Stimulated activated CD4-positive, alpha-beta T cell treated with anti-CD3 and anti-CD28 coated beads, Interleukin-4, amount 100 ng/mL, for 48 hours (primary cell): ENCODE measurements around the gene PHKG1.
A peak's percentile ranks its signal among the peaks of the same experiment; 100 is the strongest.
"Not testable (repeated sequence)": the region's sequence is repeated elsewhere in the genome, so short reads cannot be mapped to it uniquely, and the experiment has no call there.

Source experiments
- DNase-seq, 2 donors: peaks; one replicate each; pipeline ENCODE4 v3.0.0-alpha.2; 2020; ENCODE audit warnings: low read depth in 2 of 2

Gene PHKG1

GRCh38 chr7:56083150-56083785 is 9.5 kb downstream of the PHKG1 start:
- DNase-seq = no peak

DNA sequence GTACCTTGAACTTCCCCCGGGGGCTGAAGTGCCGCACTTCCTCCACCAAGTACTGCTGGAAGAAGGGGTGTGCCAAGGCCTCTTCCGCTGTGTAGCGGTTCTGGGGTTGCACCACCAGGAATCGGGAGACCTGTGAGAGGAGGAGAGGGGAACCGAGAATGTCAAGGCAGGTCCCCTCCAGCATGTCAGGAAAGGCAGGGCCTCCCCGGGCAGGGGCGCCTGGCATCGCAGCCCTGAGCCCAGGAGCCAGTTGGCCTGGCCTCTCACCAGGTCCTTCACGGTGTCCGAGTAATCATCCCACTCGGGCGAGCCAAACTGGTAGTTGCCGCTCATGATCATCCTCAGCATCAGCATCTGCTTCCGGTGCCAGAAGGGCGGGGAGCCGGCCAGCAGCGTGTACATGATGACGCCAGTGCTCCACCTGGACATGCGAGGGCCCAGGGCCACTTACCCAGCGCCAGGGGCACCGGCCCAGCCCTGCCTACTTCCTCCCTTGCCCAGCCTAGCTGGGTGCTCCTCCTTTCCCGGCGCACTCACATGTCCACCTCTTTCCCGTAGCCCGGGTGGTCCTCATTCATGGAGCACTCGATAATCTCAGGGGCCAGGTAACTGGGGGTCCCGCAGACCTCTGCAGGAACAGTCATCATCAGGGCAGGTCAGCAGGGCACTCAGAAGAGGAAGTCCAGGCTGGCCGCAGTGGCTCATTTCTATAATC is 11.0 kb downstream of the PHKG1 start:
- DNase-seq = no peak

GRCh38 chr7:56080726-56081435 is 11.9 kb downstream of the PHKG1 start:
- DNase-seq = not testable (repeated sequence)

DNA sequence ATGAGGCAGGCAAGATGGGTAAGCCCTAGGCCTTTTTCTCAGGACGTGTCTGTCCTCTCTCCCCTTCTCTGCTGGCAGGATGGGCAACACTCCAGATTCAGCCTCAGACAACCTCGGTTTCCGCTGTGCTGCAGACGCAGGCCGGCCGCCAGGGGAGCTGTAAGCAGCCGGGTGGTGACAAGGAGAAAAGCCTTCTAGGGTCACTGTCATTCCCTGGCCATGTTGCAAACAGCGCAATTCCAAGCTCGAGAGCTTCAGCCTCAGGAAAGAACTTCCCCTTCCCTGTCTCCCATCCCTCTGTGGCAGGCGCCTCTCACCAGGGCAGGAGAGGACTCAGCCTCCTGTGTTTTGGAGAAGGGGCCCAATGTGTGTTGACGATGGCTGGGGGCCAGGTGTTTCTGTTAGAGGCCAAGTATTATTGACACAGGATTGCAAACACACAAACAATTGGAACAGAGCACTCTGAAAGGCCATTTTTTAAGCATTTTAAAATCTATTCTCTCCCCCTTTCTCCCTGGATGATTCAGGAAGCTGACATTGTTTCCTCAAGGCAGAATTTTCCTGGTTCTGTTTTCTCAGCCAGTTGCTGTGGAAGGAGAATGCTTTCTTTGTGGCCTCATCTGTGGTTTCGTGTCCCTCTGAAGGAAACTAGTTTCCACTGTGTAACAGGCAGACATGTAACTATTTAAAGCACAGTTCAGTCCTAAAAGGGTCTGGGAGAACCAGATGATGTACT is 13.1 kb downstream of the PHKG1 start:
- DNase-seq = no peak

GRCh38 chr7:56078196-56078595 is 14.6 kb downstream of the PHKG1 start:
- no peak for DNase-seq

- DNase-seq = no peak
These were observed 15.1 kb downstream of the PHKG1 start for GRCh38 chr7:56077681-56078080.

GRCh38 chr7:56074371-56074791 is 18.4 kb downstream of the PHKG1 start:
- DNase-seq = peak; percentile 55 to 56

DNA sequence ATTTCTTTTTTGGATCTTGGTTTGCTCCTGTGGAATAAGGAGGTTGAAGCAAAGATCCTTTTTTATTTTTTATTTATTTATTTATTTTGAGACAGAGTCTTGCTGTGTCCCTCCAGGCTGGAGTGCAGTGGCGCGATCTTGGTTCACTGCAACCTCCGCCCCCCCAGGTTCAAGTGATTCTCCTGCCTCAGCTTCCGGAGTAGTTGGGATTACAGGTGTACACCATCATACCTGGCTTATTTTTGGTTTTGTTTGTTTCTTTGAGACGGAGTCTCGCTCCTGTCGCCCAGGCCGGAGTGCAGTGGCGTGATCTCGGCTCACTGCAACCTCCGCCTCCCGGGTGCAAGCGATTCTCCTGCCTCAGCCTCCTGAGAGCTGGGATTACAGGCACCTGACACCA is 26.4 kb downstream of the PHKG1 start:
- not testable (repeated sequence) for DNase-seq

GRCh38 chr7:56063882-56064625 is 28.7 kb downstream of the PHKG1 start, which contains the start of gene SUMF2:
Gene SUMF2, plus strand, starts transcription at chr7:56064286. Its CDS starts 26 bp downstream, at chr7:56064312.
- DNase-seq = peak; percentile 80 to 84

DNA sequence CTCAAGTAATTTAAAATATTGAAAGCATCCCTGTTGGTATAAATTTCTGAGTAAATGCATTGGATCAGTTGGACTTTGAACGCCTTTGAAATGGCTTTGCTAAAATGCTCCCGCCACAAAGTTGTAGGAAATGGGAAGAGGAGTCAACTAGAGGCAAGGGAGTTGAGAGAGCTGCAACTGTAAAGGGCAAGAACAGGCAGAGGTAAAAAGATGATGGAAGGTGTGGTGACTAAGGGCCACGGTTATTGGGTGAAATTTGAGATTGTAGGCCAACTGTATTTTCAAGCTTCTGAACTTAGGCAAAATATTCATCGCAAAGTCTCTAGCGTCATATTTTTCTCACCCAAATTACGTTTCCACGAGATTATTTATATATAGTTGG is 29.3 kb downstream of the PHKG1 start:
- DNase-seq = no peak

- no peak for DNase-seq
These were observed 30.4 kb downstream of the PHKG1 start for GRCh38 chr7:56062382-56062781.

DNA sequence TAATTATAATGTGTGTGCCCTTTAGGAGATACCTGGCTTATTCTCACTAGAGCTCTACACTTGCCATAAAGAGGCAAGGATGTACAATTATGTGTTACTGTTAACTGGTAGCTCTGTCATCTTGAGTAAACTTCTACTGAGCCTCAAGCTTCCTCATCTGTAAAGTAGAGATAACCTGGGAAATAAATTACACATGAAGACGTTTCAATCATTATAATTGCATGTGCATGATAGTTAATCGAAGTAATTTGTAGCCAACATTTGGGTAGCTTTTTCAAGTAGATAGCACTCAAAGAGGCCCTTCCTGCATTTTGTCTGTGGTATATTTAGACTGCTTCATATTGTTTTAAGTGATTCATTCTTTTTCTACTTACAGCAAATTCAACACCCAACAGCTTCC is 38.8 kb downstream of the PHKG1 start:
- no peak for DNase-seq

- no peak for DNase-seq
These were observed 39.4 kb downstream of the PHKG1 start for GRCh38 chr7:56053379-56053778.

DNA sequence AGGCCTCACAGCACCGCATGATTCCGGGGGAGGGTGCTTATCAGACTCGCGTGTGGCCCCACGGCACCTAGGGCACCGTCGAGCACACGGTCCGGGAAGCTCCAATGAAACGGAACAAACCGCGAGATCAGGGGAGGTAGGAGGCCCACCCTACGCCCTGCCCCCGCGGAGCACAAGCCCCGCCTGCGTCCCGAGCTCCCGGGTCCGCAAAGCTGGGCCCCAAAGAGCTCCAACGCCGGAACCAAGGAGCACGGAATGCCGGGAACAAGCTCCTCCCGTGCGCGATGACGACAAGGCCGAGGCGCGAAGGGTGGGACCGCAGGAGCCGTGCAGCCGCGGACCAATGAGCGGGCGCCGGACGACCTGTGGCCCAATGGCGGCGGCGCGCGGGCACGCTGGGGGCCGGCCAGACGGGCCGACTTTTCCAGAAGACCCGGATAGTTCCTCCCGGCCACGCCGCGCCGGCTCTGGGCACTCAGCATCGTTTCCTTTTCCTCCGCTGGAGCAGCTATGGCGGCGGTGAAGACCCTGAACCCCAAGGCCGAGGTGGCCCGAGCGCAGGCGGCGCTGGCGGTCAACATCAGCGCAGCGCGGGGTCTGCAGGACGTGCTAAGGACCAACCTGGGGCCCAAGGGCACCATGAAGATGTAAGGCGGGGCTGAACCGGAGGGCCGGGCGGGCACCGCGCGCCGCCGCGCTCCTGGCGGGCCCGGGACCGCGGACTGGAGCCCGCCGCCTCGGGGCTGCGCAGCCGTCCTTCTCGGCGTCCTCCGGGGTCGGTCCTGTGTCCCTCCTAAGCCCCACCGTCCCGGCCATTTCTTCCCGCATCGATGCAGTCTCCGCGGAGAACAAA is 41.2 kb downstream of the PHKG1 start, which contains the start of the genes CCT6A and PSPH:
CCT6A (plus strand) TSS at position 427 of the 853 bp plus-strand sequence; CDS start at position 511, 84 bp downstream.
PSPH (minus strand) TSS at position 106 of the 853 bp plus-strand sequence. CDS start 30,232 bp downstream, outside the sequence.
- DNase-seq = peak; percentile 82 to 93

DNA sequence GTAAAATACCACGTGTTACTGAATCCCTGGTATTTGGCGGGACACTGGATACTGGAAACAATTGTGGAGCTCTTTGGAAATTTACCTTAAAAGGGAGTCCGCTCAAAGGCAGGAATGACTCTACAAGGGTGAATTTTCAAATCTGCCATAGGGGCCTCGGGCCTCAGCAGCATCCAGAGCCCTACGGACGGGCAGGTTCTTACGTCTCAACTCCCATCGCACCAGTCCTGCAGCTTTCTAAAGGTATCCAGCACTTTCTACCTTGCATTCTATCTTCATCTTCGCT is 41.8 kb downstream of the PHKG1 start:
- no peak for DNase-seq

- not testable (repeated sequence) for DNase-seq
These were observed 44.0 kb downstream of the PHKG1 start for GRCh38 chr7:56048763-56049162.

- no peak for DNase-seq
These were observed 44.5 kb downstream of the PHKG1 start for GRCh38 chr7:56048245-56048644.

DNA sequence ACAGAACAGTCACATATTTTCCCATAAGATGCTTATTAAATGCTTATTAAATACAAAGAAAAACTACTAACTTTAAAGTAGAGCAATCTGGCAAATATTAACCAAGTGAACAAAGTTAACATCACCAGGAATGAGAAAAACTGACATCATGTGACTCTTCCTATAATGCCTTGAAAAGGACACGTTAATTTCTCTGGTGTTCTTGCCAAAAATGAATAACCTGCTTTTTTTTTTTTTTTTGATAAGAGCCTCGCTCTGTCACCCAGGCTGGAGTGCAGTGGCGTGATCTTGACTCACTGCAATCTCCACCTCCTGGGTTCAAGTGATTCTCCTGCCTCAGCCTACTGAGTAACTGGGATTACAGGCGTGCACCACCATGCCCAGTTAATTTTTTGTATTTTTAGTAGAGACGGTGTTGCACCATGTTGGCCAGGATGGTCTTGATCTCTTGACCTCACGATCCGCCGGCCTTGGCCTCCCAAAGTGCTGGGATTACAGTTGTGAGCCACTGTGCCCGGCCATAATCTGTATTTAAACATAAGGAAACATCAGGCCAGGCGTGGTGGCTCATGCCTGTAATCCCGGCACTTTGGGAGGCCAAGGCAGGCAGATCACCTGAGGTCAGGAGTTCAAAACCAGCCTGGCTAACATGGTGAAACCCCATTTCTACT is 45.2 kb downstream of the PHKG1 start:
- not testable (repeated sequence) for DNase-seq

- DNase-seq = no peak
These were observed 45.9 kb downstream of the PHKG1 start for GRCh38 chr7:56046721-56047445.
